GM18907 (cell line): ENCODE results near the gene PDPN.
"Not testable (repeated sequence)": the region's sequence is repeated elsewhere in the genome, so short reads cannot be mapped to it uniquely, and the experiment has no call there.

Source experiments
- ATAC-seq: cut with Tn5 transposase; IDR thresholded peaks from one replicate; pipeline ENCODE4 v1.9.1; 2021; ENCODE audit warnings: mild to moderate bottlenecking, moderate library complexity; ENCODE audit not compliant: unreplicated experiment

Gene PDPN

GRCh38 chr1:13583595-13583965, at the start of gene PDPN:
TSS of gene PDPN (plus strand) at chr1:13583832. CDS start at chr1:13584034, 202 bp downstream.
- ATAC-seq: no peak

DNA sequence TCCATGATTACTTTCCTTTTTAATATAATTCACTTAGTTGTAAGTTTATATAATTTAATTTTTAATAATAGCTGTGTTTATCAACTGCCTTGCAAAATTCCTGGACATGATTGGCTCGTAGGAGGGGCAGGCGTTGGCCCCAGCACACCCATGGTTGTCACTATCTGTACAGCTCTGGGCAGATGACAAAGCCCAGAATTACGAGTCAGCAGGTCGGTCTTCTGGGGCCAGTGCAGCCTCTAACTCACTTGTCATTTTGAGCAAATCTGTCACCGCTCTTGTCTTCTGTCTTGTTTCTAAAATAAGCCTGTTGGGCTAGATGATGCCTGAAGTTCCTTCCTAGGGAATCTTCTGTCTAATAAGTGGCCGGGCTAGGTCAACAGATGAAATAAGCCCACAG, 48.4 kb upstream of the PDPN start:
- ATAC-seq: no peak

DNA sequence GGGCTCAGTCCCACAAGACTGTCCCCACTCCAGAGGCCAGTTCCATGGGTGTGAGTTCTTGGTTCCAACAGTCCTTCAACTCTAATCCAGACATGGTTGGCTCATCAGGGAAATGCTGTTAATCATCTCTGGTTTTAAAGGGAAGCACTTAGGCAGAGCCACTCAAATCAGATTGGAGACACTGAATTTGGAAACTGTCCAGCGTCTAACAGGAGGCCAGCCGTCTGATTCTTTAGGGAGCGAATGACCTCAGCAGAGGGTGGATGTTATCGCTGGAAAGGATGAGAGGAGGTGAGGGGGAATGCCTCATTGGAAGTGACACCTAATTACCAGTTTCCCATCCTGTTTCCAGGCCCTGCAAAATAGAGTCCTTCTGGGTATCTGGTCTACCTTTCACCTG, 47.1 kb upstream of the PDPN start:
- no peak for ATAC-seq

GRCh38 chr1:13538832-13539231, 44.8 kb upstream of the PDPN start:
- no peak for ATAC-seq

DNA sequence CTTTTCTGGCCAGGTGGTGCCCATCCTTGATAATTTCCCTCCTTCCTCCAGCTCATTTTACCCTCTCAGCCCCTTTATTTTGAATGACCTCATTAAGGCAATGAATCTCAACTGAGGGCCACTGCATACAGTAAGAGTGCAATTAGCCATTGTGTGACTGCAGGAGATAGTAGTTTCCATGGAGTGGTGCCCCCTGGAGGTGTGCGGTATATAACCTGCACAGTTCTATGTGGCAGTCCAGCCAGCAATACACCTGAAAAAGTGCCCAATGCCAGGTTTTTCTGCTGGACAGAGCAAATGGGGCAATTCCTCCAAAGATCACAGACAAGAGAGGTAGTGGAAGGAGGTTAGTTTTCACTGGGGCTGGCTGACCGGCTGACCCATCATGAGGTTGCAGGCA, 43.9 kb upstream of the PDPN start:
- ATAC-seq: no peak

DNA sequence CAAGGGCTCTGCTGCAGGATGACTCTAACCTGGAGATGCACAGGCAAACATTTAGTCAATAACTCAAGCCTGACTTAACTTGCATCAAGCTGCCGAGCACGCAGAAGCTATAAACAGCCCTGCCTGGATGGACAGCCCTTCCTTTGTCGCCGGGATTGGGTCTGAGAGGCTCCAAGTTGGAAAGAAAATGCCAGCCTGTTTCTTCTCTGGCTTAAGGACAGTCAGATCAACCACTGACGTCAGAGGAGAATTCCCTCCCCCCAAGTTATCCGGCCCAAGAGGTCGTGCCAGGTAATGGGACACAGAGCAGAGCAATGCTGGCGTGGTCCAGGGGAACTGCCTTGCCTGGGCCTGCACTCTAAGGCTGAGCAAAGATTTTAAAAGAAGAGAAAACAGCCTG, 42.8 kb upstream of the PDPN start:
- ATAC-seq: no peak

GRCh38 chr1:13541435-13542215, 42.0 kb upstream of the PDPN start:
- ATAC-seq: no peak

DNA sequence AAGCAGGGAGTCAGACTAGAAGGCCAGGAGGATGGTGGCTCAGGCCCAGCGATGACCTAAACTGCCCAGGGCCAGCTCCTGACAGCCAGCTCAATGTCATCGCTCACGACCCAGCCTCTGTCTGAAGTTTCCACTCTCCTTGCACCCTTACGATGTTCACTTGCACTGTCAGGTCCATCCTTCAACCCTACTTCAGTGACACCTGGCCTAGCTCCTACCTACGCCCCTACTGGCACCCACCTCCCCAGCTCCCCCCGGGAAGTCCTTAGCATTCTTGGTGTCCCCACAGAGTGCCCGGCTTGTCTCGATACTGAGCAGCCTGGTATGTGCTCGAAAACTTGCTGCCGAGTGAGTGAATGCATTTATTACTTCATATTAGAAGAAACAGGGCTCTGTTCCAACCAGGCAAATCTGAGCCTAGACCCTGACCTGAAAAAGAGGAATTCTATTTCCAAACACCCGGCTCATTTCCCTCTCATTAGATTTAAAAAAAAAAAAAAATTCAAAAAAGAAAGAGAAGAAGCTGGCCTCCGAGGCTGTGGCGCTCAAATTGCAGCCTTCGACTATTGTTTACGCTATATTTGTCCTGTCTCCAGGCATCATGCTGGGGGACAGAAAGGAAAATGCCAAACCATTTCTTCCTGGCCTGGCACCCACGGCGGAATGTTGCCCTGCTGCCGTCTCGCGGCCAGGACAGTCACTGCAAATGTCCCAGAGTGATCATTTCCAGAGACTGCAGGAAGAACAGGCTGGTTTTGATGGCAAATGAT, 40.0 kb upstream of the PDPN start:
- ATAC-seq: no peak

DNA sequence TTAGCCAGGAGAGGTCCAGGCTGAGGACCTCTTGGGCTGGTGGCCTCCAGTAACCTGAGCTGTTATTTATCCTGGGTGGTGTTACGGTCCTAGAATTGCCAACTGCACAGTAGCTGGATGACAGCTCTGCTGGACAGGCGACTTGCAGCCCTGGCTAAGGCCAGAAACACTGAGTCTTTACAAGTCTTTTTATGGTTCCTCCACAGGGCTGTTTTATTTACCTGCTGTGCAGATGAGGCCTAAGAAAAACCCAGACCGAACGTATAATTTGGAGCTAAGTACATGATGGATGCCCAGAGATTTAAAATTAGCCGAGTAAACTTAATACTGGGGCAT, 39.4 kb upstream of the PDPN start:
- no peak for ATAC-seq

DNA sequence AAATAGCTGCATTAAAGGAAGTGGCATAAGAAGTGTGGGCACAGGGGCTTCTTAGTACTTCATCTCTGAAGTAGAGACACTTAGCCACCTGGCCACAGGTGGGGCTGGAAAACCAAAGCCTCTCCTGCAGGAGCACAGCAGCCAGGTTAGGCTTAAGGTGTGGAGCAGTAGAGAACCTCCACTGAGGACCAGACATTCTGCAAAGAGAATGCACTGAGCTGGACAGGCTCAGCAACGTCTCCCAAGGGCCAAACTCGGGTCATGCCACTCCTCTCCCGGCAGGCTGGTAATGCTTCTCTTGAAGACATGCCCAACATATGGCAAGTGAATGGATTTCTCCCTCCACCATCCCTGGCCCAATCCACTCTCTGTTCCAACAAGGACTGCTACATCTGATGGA, 36.8 kb upstream of the PDPN start:
- ATAC-seq: no peak

GRCh38 chr1:13548281-13548680, 35.4 kb upstream of the PDPN start:
- ATAC-seq: no peak

DNA sequence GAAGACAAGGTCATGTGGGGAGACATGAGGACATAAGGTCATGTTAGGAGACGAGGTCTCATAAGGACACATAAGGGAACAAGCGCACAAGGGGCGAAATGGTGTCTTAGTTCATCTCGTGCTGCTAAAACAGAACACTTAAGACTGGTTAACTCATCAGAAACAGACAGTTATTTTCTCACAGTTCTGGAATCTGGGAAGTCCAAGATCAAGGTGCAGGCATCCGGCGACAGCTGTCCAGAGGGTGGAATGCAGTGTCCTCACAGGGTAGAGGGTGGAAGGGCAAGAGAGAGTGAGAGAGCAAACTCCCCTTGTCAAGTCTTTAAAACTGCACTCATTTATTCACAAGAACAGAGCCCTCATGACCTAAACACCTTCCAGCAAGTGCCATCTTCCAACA, 34.6 kb upstream of the PDPN start:
- no peak for ATAC-seq

DNA sequence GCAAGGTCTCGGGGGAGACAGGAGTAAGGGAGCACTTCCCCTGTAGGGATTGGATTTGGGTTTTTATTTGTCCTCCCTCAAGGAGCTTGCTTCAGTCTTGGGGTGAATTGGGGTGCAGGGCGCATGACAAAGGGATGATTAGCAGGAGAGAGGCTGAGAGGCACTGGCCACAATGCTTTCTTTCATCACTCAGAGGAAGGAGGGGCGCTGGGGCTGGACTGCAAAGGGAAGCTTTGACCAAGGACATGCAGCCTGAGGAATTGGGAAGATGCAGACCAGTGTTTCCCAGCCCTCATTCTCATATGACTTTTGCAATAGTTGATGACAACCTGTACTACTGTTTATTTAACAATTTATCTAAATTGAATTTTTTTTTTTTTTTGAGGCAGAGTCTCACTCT, 34.1 kb upstream of the PDPN start:
- no peak for ATAC-seq

DNA sequence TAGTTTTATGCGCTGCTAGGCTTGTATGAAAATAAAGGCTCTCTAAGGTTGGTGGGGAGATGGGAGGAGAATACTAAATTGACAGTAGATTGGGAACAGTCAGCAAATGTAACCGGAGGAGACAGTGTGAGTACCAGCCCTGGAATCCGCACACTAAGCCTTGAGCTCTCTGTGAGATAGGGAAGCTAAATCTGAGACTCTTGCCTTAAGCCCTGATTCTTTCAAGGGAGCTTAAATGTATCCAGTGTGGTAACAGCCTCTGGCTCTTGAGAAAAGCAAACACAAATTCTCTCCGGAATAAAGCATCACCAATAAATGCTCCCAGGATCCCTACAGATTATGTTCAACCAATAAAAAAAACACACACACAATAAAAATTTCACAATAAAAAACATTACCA, 33.0 kb upstream of the PDPN start:
- ATAC-seq: no peak

DNA sequence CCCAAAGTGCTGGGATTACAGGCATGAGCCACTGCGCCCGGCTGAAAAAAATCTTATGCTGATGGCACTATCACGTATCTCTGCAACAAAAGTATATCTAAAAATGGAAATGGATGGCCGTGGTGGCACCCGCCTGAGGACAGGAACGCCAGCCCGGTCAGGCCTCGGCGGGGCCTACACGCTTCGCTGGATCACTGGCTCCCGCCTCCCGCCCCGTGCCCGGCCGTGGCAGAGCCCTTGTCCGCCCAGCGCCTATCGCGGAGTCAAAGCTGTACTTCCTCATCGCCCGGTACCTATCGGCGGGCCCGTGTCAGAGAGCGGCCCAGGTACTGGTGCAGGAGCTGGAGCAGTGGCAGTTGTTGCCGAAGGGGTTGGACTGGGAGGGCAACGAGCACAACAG, 28.8 kb upstream of the PDPN start:
- no peak for ATAC-seq

- ATAC-seq: no peak
Measured at GRCh38 chr1:13556224-13556764, 27.3 kb upstream of the PDPN start.

DNA sequence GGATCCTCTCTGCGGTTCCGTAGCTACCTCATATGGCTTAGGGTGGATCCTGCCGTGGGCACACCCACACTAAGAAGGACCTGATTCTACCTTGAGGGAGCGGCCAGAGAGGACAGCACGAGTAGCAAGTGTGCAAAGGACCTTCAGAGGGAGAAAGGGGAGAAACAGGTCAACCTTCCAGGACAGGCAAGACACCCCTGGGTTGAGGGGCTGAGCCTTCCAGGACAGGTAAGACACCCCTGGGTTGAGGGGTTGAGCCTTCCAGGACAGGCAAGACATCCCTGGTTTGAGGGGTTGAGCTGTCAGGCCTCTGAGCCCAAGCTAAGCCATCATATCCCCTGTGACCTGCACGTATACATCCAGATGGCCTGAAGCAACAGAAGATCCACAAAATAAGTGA, 23.1 kb upstream of the PDPN start:
- ATAC-seq: no peak

GRCh38 chr1:13562981-13563380, 20.7 kb upstream of the PDPN start:
- ATAC-seq: not testable (repeated sequence)

GRCh38 chr1:13564073-13564472, 19.6 kb upstream of the PDPN start:
- ATAC-seq: no peak

DNA sequence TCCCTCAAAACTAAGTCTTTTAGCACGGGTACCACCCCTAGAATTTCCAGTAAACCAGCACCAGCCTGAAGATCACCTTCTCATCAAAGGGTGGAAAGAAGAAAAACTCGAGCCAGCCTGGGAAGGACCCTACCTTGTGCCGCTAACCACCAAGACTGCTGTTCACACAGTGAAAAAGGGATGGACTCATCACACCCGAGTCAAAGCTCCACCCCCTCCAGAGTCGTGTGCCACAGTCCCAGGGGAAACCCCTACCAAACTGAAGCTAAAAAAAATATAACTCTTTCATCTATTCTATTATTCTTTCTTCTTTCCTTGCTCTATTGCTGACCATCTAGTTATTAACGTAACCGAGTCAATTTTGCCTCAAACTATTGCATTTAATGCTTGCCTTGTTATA, 13.2 kb upstream of the PDPN start:
- ATAC-seq: not testable (repeated sequence)

DNA sequence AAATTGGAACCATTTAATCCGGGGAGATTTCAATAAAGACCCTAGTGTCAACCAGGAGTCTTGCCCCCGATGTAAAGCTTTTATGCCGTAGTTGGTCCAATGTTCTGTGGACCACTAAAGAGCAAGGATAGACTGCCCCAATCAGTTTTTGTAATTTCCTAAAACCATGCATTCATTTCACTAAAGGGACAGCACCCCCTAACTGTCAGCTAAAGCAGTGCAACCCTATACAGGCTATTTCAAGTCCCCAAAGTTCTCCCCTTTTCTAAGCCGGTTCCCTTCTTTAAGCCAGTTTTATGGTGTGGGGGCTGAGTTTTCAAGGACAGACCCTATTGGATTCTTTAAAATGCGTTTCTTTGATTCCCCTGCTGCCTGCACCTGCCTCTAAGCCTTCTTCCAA, 12.7 kb upstream of the PDPN start:
- ATAC-seq: no peak

GRCh38 chr1:13573586-13573985, 10.0 kb upstream of the PDPN start:
- ATAC-seq: no peak
